Esophagus muscularis mucosa (tissue), 3 donors: ENCODE measurements around the gene TMEM50B.

Experiments used
- POLR2A ChIP-seq: fragments of 450-650 bp; IDR thresholded peaks from one replicate; pipeline ENCODE4 v1.6.1; 2017; ENCODE audit warnings: antibody characterized with exemption, moderate library complexity, mild to moderate bottlenecking, low read depth
- POLR2AphosphoS5 ChIP-seq, 2 donors: sonication (generic); formaldehyde crosslinking; IDR thresholded peaks; one replicate each; pipeline ENCODE4 v1.6.1; 2017; ENCODE audit warnings: antibody characterized with exemption in 2 of 2
- TF ChIP-seq, protein P1 (sequence below), 3 experiments: fragments of 200-600 bp in 2 of 3; fragments of 450-650 bp in 1 of 3; sonication (generic) in 2 of 3; IDR thresholded peaks; one replicate each; pipeline ENCODE4 v1.5.1; 2017 to 2019; ENCODE audit warnings: antibody characterized with exemption in 3 of 3, mild to moderate bottlenecking in 2 of 3, moderate library complexity in 1 of 3

DNA sequence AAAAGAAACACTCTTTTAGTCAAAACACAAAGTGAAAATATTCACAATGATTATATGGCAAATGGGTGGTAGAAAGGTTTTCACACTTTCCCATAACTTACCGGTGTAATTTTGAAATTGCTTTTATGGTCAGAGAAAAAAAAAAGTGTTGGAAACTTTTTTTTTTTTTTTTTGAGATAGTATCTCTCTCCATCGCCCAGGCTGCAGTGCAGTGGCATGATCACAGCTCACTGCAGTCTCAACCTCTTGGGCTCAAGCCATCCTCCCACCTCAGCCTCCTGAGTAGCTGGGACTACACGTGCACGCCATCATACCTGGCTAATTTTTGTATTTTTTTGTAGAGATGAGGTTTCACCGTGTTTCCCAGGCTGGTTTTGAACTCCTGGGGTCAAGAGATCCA lies 73.3 kb downstream of the TMEM50B start:
- TF ChIP-seq, protein P1, sequence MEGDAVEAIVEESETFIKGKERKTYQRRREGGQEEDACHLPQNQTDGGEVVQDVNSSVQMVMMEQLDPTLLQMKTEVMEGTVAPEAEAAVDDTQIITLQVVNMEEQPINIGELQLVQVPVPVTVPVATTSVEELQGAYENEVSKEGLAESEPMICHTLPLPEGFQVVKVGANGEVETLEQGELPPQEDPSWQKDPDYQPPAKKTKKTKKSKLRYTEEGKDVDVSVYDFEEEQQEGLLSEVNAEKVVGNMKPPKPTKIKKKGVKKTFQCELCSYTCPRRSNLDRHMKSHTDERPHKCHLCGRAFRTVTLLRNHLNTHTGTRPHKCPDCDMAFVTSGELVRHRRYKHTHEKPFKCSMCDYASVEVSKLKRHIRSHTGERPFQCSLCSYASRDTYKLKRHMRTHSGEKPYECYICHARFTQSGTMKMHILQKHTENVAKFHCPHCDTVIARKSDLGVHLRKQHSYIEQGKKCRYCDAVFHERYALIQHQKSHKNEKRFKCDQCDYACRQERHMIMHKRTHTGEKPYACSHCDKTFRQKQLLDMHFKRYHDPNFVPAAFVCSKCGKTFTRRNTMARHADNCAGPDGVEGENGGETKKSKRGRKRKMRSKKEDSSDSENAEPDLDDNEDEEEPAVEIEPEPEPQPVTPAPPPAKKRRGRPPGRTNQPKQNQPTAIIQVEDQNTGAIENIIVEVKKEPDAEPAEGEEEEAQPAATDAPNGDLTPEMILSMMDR (IDR thresholded peaks at IDR 0.05), result no peak
- TF ChIP-seq POLR2AphosphoS5 (IDR thresholded peaks at IDR 0.05) (no peak), POLR2A (no peak)
